HG02798 (cell line): ENCODE results near the gene CRTC3.
"Not testable (repeated sequence)": the region's sequence is repeated elsewhere in the genome, so short reads cannot be mapped to it uniquely, and the experiment has no call there.

ENCODE experiments used
- ATAC-seq: cut with Tn5 transposase; IDR thresholded peaks from one replicate; pipeline ENCODE4 v1.9.1; 2021; ENCODE audit warnings: mild to moderate bottlenecking; ENCODE audit not compliant: unreplicated experiment, poor library complexity

The CRTC3 gene

GRCh38 chr15:90529371-90530249 lies at the start of gene CRTC3:
CRTC3 (plus strand) TSS chr15:90529923; CDS start chr15:90530072, 149 bp downstream.
- ATAC-seq = peak; percentile 85

- ATAC-seq = no peak
These were observed 48.7 kb upstream of the CRTC3 start for GRCh38 chr15:90481023-90481422.

GRCh38 chr15:90482124-90483011 lies 47.4 kb upstream of the CRTC3 start:
- ATAC-seq = no peak

GRCh38 chr15:90483012-90483307 lies 46.8 kb upstream of the CRTC3 start:
- ATAC-seq = no peak

GRCh38 chr15:90483637-90484036 lies 46.1 kb upstream of the CRTC3 start:
- ATAC-seq = no peak

GRCh38 chr15:90487186-90487585 lies 42.5 kb upstream of the CRTC3 start:
- no peak for ATAC-seq

- no peak for ATAC-seq
These were observed 40.2 kb upstream of the CRTC3 start for GRCh38 chr15:90489514-90489913.

GRCh38 chr15:90489944-90490343 lies 39.8 kb upstream of the CRTC3 start:
- ATAC-seq = no peak

GRCh38 chr15:90493647-90494046 lies 36.1 kb upstream of the CRTC3 start:
- no peak for ATAC-seq

- ATAC-seq = no peak
These were observed 34.7 kb upstream of the CRTC3 start for GRCh38 chr15:90495067-90495466.

GRCh38 chr15:90496791-90497190 lies 32.9 kb upstream of the CRTC3 start:
- no peak for ATAC-seq

GRCh38 chr15:90497376-90497775 lies 32.3 kb upstream of the CRTC3 start:
- ATAC-seq = no peak

GRCh38 chr15:90497912-90498311 lies 31.8 kb upstream of the CRTC3 start:
- ATAC-seq = no peak

- no peak for ATAC-seq
These were observed 29.6 kb upstream of the CRTC3 start for GRCh38 chr15:90500171-90500570.

- no peak for ATAC-seq
These were observed 27.8 kb upstream of the CRTC3 start for GRCh38 chr15:90501898-90502297.

GRCh38 chr15:90510781-90511180 lies 18.9 kb upstream of the CRTC3 start:
- not testable (repeated sequence) for ATAC-seq

GRCh38 chr15:90511211-90511618 lies 18.5 kb upstream of the CRTC3 start:
- not testable (repeated sequence) for ATAC-seq

GRCh38 chr15:90512276-90512675 lies 17.4 kb upstream of the CRTC3 start:
- no peak for ATAC-seq

- no peak for ATAC-seq
These were observed 16.7 kb upstream of the CRTC3 start for GRCh38 chr15:90512981-90513380.

- ATAC-seq = no peak
These were observed 16.3 kb upstream of the CRTC3 start for GRCh38 chr15:90513448-90513847.

- not testable (repeated sequence) for ATAC-seq
These were observed 15.8 kb upstream of the CRTC3 start for GRCh38 chr15:90513893-90514292.
